IMR-90 (cell line): ENCODE results near the gene HSD17B3. TPM values are rescaled to one million over a fixed set of nuclear protein-coding genes. Genes with fewer than 3 reads are reported as not detected.

Source experiments
- ATAC-seq: fragments of 200-7000 bp; cut with Tn5 transposase; 2 replicates; pipeline ENCODE4 v1.9.1; 2020; ENCODE audit warnings: low read depth, mild to moderate bottlenecking, moderate library complexity
- BruUV-seq: library from RNA; stranded (reverse); fragments of 400-500 nt; replicated peaks from 2 replicates; lab custom pipeline; 2021; lab: Mats Ljungman, UMichigan
- CTCF ChIA-PET: fragments of 300-600 bp; formaldehyde crosslinking; extraction: SDS; loops from one replicate; lab custom pipeline; 2021; ENCODE audit warnings: antibody characterized with exemption; lab: Yijun Ruan, JAX
- POLR2A ChIA-PET: fragments of 300-600 bp; sonication (Branson Sonifier 250); formaldehyde crosslinking; loops from one replicate; lab custom pipeline; 2022; ENCODE audit warnings: antibody characterized with exemption; ENCODE audit not compliant: unreplicated experiment; lab: Charles Lee
- DNase-seq: peaks from one replicate; pipeline ENCODE4 v3.0.0; 2013
- H2AFZ ChIP-seq: replicated peaks from 2 replicates; pipeline ENCODE3; 2013; ENCODE audit warnings: low read length, mild to moderate bottlenecking; ENCODE audit not compliant: poor library complexity
- H2AK5ac ChIP-seq: 2 replicates; pipeline ENCODE4 v1.6.1; 2013; ENCODE audit warnings: low read depth, low read length, inconsistent platforms
- H2AK9ac ChIP-seq: replicated peaks from 2 replicates; pipeline ENCODE3; 2013; ENCODE audit warnings: mild to moderate bottlenecking, low read depth, low read length, moderate library complexity; ENCODE audit not compliant: poor library complexity
- H2BK120ac ChIP-seq: 2 replicates; pipeline ENCODE4 v1.6.1; 2013; ENCODE audit warnings: low read depth, low read length, inconsistent platforms
- H2BK15ac ChIP-seq: 3 replicates; pipeline ENCODE4 v1.6.1; 2013; ENCODE audit warnings: low read depth, low read length, inconsistent platforms
- H2BK20ac ChIP-seq: 2 replicates; pipeline ENCODE4 v1.6.1; 2013; ENCODE audit warnings: low read depth, mild to moderate bottlenecking, inconsistent platforms, low read length, moderate library complexity
- H2BK5ac ChIP-seq: 2 replicates; pipeline ENCODE4 v1.6.1; 2013; ENCODE audit warnings: mild to moderate bottlenecking, low read depth, low read length, inconsistent platforms; ENCODE audit not compliant: poor library complexity, severe bottlenecking
- H3K14ac ChIP-seq: replicated peaks from 2 replicates; pipeline ENCODE4 v1.6.1; 2013; ENCODE audit warnings: low read depth, low read length, inconsistent platforms
- H3K18ac ChIP-seq: 2 replicates; pipeline ENCODE4 v1.6.1; 2013; ENCODE audit warnings: low read depth, low read length, control low read depth
- H3K23ac ChIP-seq: 2 replicates; pipeline ENCODE4 v1.6.1; 2013; ENCODE audit warnings: low read depth, low read length, inconsistent platforms
- H3K27ac ChIP-seq: 2 replicates; pipeline ENCODE4 v1.5.1; 2013; ENCODE audit warnings: mild to moderate bottlenecking, control low read depth, low read length; ENCODE audit not compliant: insufficient read depth
- H3K27me3 ChIP-seq: 2 replicates; pipeline ENCODE4 v1.6.1; 2013; ENCODE audit warnings: low read length; ENCODE audit not compliant: control insufficient read depth, insufficient read depth
- H3K36me3 ChIP-seq: 2 replicates; pipeline ENCODE4 v1.6.1; 2013; ENCODE audit warnings: low read length, mixed read lengths; ENCODE audit not compliant: control insufficient read depth, insufficient read depth
- H3K4ac ChIP-seq: 2 replicates; pipeline ENCODE4 v1.6.1; 2013; ENCODE audit warnings: low read depth, low read length, inconsistent platforms
- H3K4me1 ChIP-seq: 2 replicates; pipeline ENCODE4 v1.6.1; 2013; ENCODE audit warnings: low read length, mixed read lengths; ENCODE audit not compliant: control insufficient read depth, insufficient read depth
- H3K4me2 ChIP-seq: 2 replicates; pipeline ENCODE4 v1.6.1; 2013; ENCODE audit warnings: low read depth, mild to moderate bottlenecking, control low read depth, low read length, moderate library complexity
- H3K4me3 ChIP-seq: 2 replicates; pipeline ENCODE4 v1.5.1; 2013; ENCODE audit warnings: low read depth, mild to moderate bottlenecking, control low read depth, low read length, moderate library complexity; ENCODE audit not compliant: insufficient read depth
- H3K56ac ChIP-seq: 2 replicates; pipeline ENCODE4 v1.6.1; 2013; ENCODE audit warnings: low read length, inconsistent platforms; ENCODE audit not compliant: insufficient read depth; ENCODE audit errors: extremely low read depth
- H3K79me1 ChIP-seq, 2 experiments: 2 replicates each; pipeline ENCODE4 v1.6.1; 2013; ENCODE audit warnings: low read length in 2 of 2, inconsistent platforms in 1 of 2, low read depth in 1 of 2
- H3K9ac ChIP-seq: 2 replicates; pipeline ENCODE4 v1.6.1; 2013; ENCODE audit warnings: low read depth, low read length, control low read depth
- H3K9me1 ChIP-seq: 2 replicates; pipeline ENCODE4 v1.6.1; 2013; ENCODE audit warnings: low read length, inconsistent platforms; ENCODE audit not compliant: insufficient read depth
- H3K9me3 ChIP-seq: 2 replicates; pipeline ENCODE4 v1.6.1; 2013; ENCODE audit warnings: low read length; ENCODE audit not compliant: control insufficient read depth, insufficient read depth
- H4K20me1 ChIP-seq: 2 replicates; pipeline ENCODE4 v1.6.1; 2013; ENCODE audit warnings: low read length, inconsistent platforms; ENCODE audit not compliant: insufficient read depth
- H4K5ac ChIP-seq: 2 replicates; pipeline ENCODE4 v1.6.1; 2013; ENCODE audit warnings: mild to moderate bottlenecking, low read depth, low read length, control low read depth
- H4K8ac ChIP-seq, 2 experiments: 2 replicates each; pipeline ENCODE4 v1.6.1; 2013; ENCODE audit warnings: low read depth in 2 of 2, low read length in 2 of 2, control low read depth in 1 of 2, inconsistent platforms in 1 of 2
- H4K91ac ChIP-seq: 2 replicates; pipeline ENCODE4 v1.6.1; 2013; ENCODE audit warnings: low read depth, low read length, inconsistent platforms; ENCODE audit not compliant: insufficient read depth
- BHLHE40 ChIP-seq: fragments of 150-350 bp; IDR thresholded peaks from 2 replicates; pipeline ENCODE4 v1.6.1; 2016; ENCODE audit warnings: mild to moderate bottlenecking, low read depth, low read length
- CEBPB ChIP-seq: IDR thresholded peaks from 2 replicates; pipeline ENCODE4 v1.6.1; 2012; ENCODE audit warnings: low read depth, low read length, improper control_type of control experiment
- CHD1 ChIP-seq: IDR thresholded peaks from 2 replicates; pipeline ENCODE4 v1.6.1; 2012; ENCODE audit warnings: low read depth, low read length, improper control_type of control experiment
- CTCF ChIP-seq: conservative IDR thresholded peaks from 2 replicates; pipeline ENCODE4 v1.5.1; 2012; ENCODE audit warnings: mild to moderate bottlenecking, low read depth, low read length, improper control_type of control experiment
- ELK1 ChIP-seq: fragments of 150-350 bp; IDR thresholded peaks from 2 replicates; pipeline ENCODE4 v1.6.1; 2016; ENCODE audit warnings: low read depth, mild to moderate bottlenecking, low read length, moderate library complexity, borderline replicate concordance
- FOS ChIP-seq: fragments of 150-350 bp; IDR thresholded peaks from 2 replicates; pipeline ENCODE4 v1.6.1; 2016; ENCODE audit warnings: low read depth, low read length
- MAFK ChIP-seq: IDR thresholded peaks from 2 replicates; pipeline ENCODE4 v1.6.1; 2012; ENCODE audit warnings: low read depth, low read length, improper control_type of control experiment
- MAZ ChIP-seq: IDR thresholded peaks from 2 replicates; pipeline ENCODE4 v1.6.1; 2012; ENCODE audit warnings: low read depth, mild to moderate bottlenecking, low read length, improper control_type of control experiment, moderate library complexity, borderline replicate concordance
- MXI1 ChIP-seq: IDR thresholded peaks from 2 replicates; pipeline ENCODE4 v1.6.1; 2012; ENCODE audit warnings: low read depth, mild to moderate bottlenecking, low read length, moderate library complexity, borderline replicate concordance
- NFE2L2 ChIP-seq: fragments of 150-350 bp; IDR thresholded peaks from 2 replicates; pipeline ENCODE4 v1.6.1; 2016; ENCODE audit warnings: low read depth, mild to moderate bottlenecking, low read length
- POLR2A ChIP-seq: IDR thresholded peaks from 2 replicates; pipeline ENCODE4 v1.6.1; 2012; ENCODE audit warnings: mild to moderate bottlenecking, low read depth, low read length
- RAD21 ChIP-seq: IDR thresholded peaks from 2 replicates; pipeline ENCODE4 v1.6.1; 2012; ENCODE audit warnings: low read length, improper control_type of control experiment
- RCOR1 ChIP-seq: IDR thresholded peaks from 2 replicates; pipeline ENCODE4 v1.6.1; 2012; ENCODE audit warnings: mild to moderate bottlenecking, low read length, improper control_type of control experiment; ENCODE audit not compliant: insufficient replicate concordance
- RFX5 ChIP-seq: IDR thresholded peaks from 2 replicates; pipeline ENCODE4 v1.8.0; 2012; ENCODE audit warnings: low read depth, mild to moderate bottlenecking, low read length, moderate library complexity
- SMC3 ChIP-seq: fragments of 150-350 bp; IDR thresholded peaks from 2 replicates; pipeline ENCODE4 v1.6.1; 2016; ENCODE audit warnings: low read depth, mild to moderate bottlenecking, antibody characterized with exemption, low read length, moderate library complexity
- USF2 ChIP-seq: fragments of 150-350 bp; IDR thresholded peaks from 2 replicates; pipeline ENCODE4 v1.6.1; 2017; ENCODE audit warnings: mild to moderate bottlenecking, antibody characterized with exemption, low read length, low read depth
- WGBS, 2 experiments: methylation state at CpG; one replicate each; pipeline versions ENCODE4 v1.1.5 to v1.1.7; 2013; ENCODE audit warnings: missing lambda C conversion rate in 2 of 2; ENCODE audit not compliant: insufficient read length in 1 of 2; ENCODE audit errors: extremely low coverage in 2 of 2; 5-methylcytosine and 5-hydroxymethylcytosine counted together
- dilution Hi-C: fragments of 300-500 bp; cut with HindIII; formaldehyde crosslinking; loops from one replicate; pipeline ENCODE4 v1.14.3; 2018; ENCODE audit warnings: low sequenced_read_pairs; ENCODE audit not compliant: unreplicated experiment
- in situ Hi-C: fragments of 300-500 bp; cut with MboI; formaldehyde crosslinking; loops from 3 replicates; pipeline ENCODE4 v1.14.3; 2019; ENCODE audit warnings: low sequenced_read_pairs, inconsistent platforms, mixed read lengths
- intact Hi-C: fragments of 100-400 bp; cut with micrococcal nuclease; formaldehyde crosslinking; loops from 2 replicates; pipeline ENCODE4 v1.10.0; 2022
- polyA plus RNA-seq, 3 experiments: library from polyadenylated mRNA; depleted of rRNA; stranded (reverse); fragments of >200 nt; gene quantifications; 2 replicates each; pipeline ENCODE4 v1.2.3, GENCODE V29; 2012; ENCODE audit warnings: low replicate concordance in 1 of 3
- total RNA-seq: library from RNA; depleted of rRNA; stranded (reverse); fragments of >200 nt; gene quantifications from 2 replicates; pipeline ENCODE4 v1.2.3, GENCODE V29; 2012

HSD17B3 gene
- total and polyA plus RNA-seq, 2 of the 4 experiments (the other 2 are of a cell fraction): 0.18 TPM; not detected in 1

GRCh38 chr9:96294159-96294545, 7.8 kb downstream of the HSD17B3 start:
- 0 out of 2 replicates have a peak, but pooled peaks cover under 1% of the 10 kb centered on the region for H3K9me1 ChIP-seq
- no peak overlapping the region for H4K8ac ChIP-seq
- ATAC-seq (no peak), DNase-seq (no peak)
- H2BK120ac ChIP-seq: no peak overlapping the region
- peaks cover 2% of the 10 kb centered on the region; the same call in 1 of the 2 replicates for H3K4me1 ChIP-seq
- H3K14ac ChIP-seq: no peak overlapping the region
- no peak overlapping the region for H2BK15ac ChIP-seq
- H3K4ac ChIP-seq: no peak overlapping the region
- H3K36me3 ChIP-seq: no peaks in the 10 kb centered on the region
- ChIA-PET POLR2A (no interaction called here), CTCF (interaction anchor here (0.5 kb wide), 1 partner anchor 1625 kb away, joined by 3 read pairs; no protein-coding TSS in a partner anchor)
- H3K27me3 ChIP-seq: no peaks in the 10 kb centered on the region
- H2BK5ac ChIP-seq: no peak overlapping the region
- no peak overlapping the region for H3K4me3 ChIP-seq
- no peak overlapping the region for H3K18ac ChIP-seq
- no peak overlapping the region for H2AK9ac ChIP-seq
- 100% methylated on average over 1 of the region's 3 CpGs; no CpG with 5 or more reads in 1 of the 2 experiments for WGBS, 2 experiments
- dilution Hi-C loops (no loop called here), intact Hi-C loops (no loop called here), in situ Hi-C loops (no loop called here)
- no peak overlapping the region for H3K4me2 ChIP-seq
- no peak overlapping the region for H2BK20ac ChIP-seq
- peaks cover 2% of the 10 kb centered on the region for H3K9me3 ChIP-seq
- H3K27ac ChIP-seq: no peak overlapping the region
- H2AFZ ChIP-seq: no peak overlapping the region
- no TSS peak for BruUV-seq
- H4K20me1 ChIP-seq: no peaks in the 10 kb centered on the region
- TF ChIP-seq NFE2L2 (no peak), MAFK (no peak), POLR2A (no peak), CEBPB (no peak), MAZ (no peak), SMC3 (no peak), CTCF (no peak), BHLHE40 (no peak), CHD1 (no peak), RFX5 (no peak), RCOR1 (no peak), MXI1 (no peak), ELK1 (no peak), RAD21 (no peak), FOS (no peak), USF2 (no peak)
- no peak overlapping the region for H3K9ac ChIP-seq
- no peak overlapping the region for H3K23ac ChIP-seq
- no peak overlapping the region for H4K91ac ChIP-seq
- H3K56ac ChIP-seq: no peak overlapping the region
- no peak overlapping the region for H2AK5ac ChIP-seq
- H3K79me1 ChIP-seq: no peaks in the 10 kb centered on the region
- no peak overlapping the region for H4K5ac ChIP-seq
